Measurements from ENCODE around the gene KDSR. TPM values are rescaled to one million over a fixed set of nuclear protein-coding genes. Genes with fewer than 3 reads are reported as not detected.

KDSR gene
- total RNA-seq, 2 experiments from 2014 or later, result 34.6 to 48.4 TPM

DNA sequence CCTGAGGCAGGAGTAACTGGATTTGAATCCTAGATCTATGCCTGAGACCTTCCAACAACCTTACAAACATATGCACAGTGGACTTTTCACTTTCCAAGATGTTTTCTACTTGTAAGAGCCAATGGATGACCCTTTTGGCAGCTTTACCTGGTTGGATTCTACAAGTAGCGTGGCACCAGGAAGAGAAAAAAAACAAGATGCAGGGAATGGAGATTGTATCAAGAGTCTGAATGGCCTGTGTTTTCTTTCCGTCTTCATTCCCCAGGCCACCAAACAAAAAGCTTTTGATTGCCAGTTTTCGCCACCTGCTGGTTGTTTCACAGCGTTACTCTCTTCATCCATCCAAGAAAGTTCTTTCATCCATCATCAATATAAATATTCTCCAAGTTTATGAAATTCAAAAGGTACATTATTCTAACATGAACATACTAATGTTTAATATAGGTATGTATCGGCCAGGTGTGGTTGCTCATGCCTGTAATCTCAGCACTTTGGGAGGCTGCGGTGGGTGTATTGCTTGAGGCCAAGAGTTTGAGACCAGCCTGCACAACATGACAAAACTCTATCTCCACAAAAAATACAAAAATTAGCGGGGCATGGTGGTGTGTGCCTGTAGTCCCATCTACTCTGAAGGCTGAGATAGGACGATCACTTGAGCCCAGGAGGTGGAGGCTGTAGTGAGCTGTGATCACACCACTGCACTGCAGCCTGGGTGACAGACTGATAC, 43.9 kb downstream of the KDSR start:
- no peaks in the 10 kb centered on the region for H3K27me3 Mint-ChIP-seq
- CTCF ChIA-PET, result interaction anchor here (0.6 to 6.4 kb wide), 50 partner anchors 9 to 502 kb away, joined by 3 to 107 read pairs (median 3); partner anchors contain the start of gene VPS4B
- no peak overlapping the region for H3K4me3 Mint-ChIP-seq
- peaks cover 18% of the 10 kb centered on the region for H3K4me1 Mint-ChIP-seq
- H3K27ac Mint-ChIP-seq, result no peak overlapping the region
- H3K9me3 Mint-ChIP-seq (ENCODE audit: low read depth), result no peaks in the 10 kb centered on the region
- DNase-seq, result peak; percentile 72
- H3K36me3 Mint-ChIP-seq, result peaks cover 11% of the 10 kb centered on the region
- no peak for ATAC-seq

DNA sequence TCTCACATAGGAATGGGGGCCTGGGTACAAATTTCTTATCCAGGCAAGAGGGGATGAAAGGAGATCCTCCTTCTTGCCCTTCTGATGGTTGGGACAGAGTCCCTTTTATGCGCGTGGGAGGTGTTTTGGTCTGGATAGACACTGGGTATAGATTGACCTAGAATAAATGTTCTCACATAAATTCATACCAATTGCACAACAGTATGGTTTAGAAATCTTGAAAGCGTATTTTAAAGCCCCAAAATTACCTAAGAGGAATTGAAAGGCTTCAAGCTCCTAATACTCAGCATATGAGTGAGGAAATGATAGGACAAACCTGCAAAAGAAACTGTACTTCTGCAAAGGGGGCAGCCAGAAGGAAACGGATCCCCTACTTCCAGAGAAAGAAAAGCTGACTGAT, 44.8 kb downstream of the KDSR start:
- CTCF ChIA-PET, result interaction anchor here (0.7 to 6.4 kb wide), 27 partner anchors 10 to 628 kb away, joined by 3 to 107 read pairs (median 4); no protein-coding TSS in a partner anchor
- Mint-ChIP-seq H3K27me3 (no peaks in the 10 kb centered on the region), H3K36me3 (peaks cover 19% of the 10 kb centered on the region), H3K27ac (no peak overlapping the region), H3K4me3 (no peak overlapping the region), H3K9me3 (ENCODE audit: low read depth) (no peaks in the 10 kb centered on the region), H3K4me1 (peaks cover 18% of the 10 kb centered on the region)
- DNase-seq (no peak), ATAC-seq (no peak)

- H3K36me3 Mint-ChIP-seq, result peaks cover 28% of the 10 kb centered on the region
These were observed 45.7 kb downstream of the KDSR start for GRCh38 chr18:63321291-63321690.

DNA sequence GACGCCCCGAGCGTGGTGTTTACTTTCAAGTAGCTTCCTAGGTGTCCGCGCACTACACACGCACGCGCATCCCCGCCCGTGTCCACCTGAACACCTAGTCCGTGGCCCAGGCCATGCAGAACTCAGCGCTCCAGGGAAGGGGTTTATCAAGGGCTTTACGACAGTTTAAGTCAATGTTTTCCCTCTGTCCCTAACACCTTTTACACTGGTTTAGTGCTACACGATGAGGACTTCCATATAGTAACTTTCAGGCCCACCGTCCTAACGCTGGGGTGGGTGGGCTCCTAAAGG, 46.1 kb downstream of the KDSR start:
- no peak for DNase-seq
- H3K36me3 Mint-ChIP-seq, result peaks cover 31% of the 10 kb centered on the region
- CTCF ChIA-PET, result interaction anchor here (0.7 to 6.4 kb wide), 5 partner anchors 10 to 305 kb away, joined by 3 to 107 read pairs (median 3); no protein-coding TSS in a partner anchor
- peaks cover 18% of the 10 kb centered on the region for H3K4me1 Mint-ChIP-seq
- H3K27ac Mint-ChIP-seq, result peak overlapping the region; percentile 81
- peak overlapping the region; percentile 100 for H3K4me3 Mint-ChIP-seq
- no peak for ATAC-seq
- H3K27me3 Mint-ChIP-seq, result no peaks in the 10 kb centered on the region
- H3K9me3 Mint-ChIP-seq (ENCODE audit: low read depth), result no peaks in the 10 kb centered on the region

More at GRCh38 chr18:63321291-63321690, 45.7 kb downstream of the KDSR start:
- DNase-seq (no peak), ATAC-seq (no peak)
- H3K4me3 Mint-ChIP-seq, result peak overlapping the region; percentile 100
- CTCF ChIA-PET, result interaction anchor here (0.9 to 6.4 kb wide), 6 partner anchors 9 to 305 kb away, joined by 3 to 107 read pairs (median 4); no protein-coding TSS in a partner anchor
- H3K27me3 Mint-ChIP-seq, result no peaks in the 10 kb centered on the region
- H3K4me1 Mint-ChIP-seq, result peaks cover 18% of the 10 kb centered on the region
- H3K27ac Mint-ChIP-seq, result no peak overlapping the region
- H3K9me3 Mint-ChIP-seq (ENCODE audit: low read depth), result no peaks in the 10 kb centered on the region

DNA sequence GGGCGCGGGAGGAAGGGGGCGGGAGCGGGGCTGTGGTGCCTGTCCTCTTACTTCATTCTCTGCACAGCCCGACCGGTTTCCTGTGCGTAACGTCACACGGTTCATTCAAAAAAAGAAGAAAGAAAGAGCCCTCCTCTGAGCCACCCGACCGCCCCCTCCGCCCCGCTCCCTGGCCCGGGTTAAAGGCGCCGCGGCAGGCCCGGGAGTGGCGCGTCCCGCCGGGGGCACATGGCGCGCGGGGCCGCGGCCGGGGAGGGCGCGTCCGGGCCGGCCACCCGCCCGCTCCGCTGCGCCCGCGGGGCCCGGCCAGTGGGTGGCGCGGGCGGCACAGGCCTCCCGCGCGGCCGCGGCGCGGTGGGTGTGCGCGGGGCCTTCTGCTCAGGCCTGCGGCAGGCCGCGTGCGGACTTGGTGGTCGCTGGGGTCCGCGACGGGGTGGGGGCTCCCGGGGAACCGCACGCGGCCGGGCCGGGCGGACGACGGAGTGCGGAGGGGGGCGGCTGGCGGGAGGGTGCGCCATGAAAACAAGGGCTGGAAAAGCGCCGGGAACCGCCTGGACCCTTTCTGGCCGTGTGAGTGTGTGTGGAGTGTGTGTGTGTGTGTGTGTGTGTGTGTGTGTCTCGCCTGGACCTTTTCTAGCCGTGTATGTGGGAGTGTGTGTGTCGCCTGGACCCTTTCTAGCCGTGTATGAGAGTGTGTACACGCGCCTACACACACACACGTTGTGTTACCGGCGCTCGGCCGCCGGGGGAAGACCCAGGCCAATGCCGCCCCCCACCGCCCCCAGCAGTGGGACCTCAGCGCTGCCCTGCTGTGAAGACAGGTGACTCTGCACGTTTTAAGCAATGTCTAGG, 46.7 kb downstream of the KDSR start:
- Mint-ChIP-seq H3K36me3 (peaks cover 36% of the 10 kb centered on the region), H3K27ac (peak overlapping the region; percentile 81), H3K4me1 (peaks cover 21% of the 10 kb centered on the region), H3K4me3 (peak overlapping the region; percentile 100), H3K9me3 (ENCODE audit: low read depth) (no peaks in the 10 kb centered on the region), H3K27me3 (no peaks in the 10 kb centered on the region)
- CTCF ChIA-PET, result interaction anchor here (0.7 to 6.4 kb wide), 11 partner anchors 10 to 305 kb away, joined by 3 to 107 read pairs (median 32); no protein-coding TSS in a partner anchor
- DNase-seq (peak; percentile 92), ATAC-seq (peak; percentile 80)

- no peaks in the 10 kb centered on the region for H3K9me3 Mint-ChIP-seq (ENCODE audit: low read depth)
- DNase-seq, result peak; percentile 75
- H3K27me3 Mint-ChIP-seq, result no peaks in the 10 kb centered on the region
- H3K4me1 Mint-ChIP-seq, result peaks cover 29% of the 10 kb centered on the region
- H3K27ac Mint-ChIP-seq, result peak within 1 kb of the TSS; percentile 91
- peak; percentile 46 for ATAC-seq
- CTCF ChIA-PET, result interaction anchor here (0.8 to 3.9 kb wide), 22 partner anchors 12 to 302 kb away, joined by 3 to 83 read pairs (median 14); no protein-coding TSS in a partner anchor
- H3K4me3 Mint-ChIP-seq, result peak within 1 kb of the TSS; percentile 100
- H3K36me3 Mint-ChIP-seq, result peaks cover 44% of the 10 kb centered on the region
These were observed 47.5 kb downstream of the KDSR start, which contains the start of gene BCL2 for GRCh38 chr18:63319383-63320122. Gene BCL2 (minus strand): TSS chr18:63319769.

DNA sequence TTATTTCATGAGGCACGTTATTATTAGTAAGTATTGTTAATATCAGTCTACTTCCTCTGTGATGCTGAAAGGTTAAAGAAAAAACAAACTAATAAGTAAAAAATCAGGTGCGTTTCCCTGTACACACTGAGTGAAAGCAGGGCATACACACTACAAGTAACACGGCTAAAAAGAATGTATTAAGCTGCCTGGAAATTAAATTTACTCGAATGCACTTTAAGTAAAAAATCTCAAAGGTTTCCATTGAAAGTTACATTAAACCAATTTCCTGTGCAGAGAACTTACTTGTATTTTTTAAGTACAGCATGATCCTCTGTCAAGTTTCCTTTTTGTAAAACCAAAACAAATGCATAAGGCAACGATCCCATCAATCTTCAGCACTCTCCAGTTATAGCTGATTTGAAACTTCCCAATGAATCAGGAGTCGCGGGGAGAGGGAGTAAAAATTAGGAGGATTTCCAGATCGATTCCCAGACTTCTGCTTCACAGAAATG, 48.1 kb downstream of the KDSR start:
- DNase-seq (no peak), ATAC-seq (no peak)
- Mint-ChIP-seq H3K9me3 (ENCODE audit: low read depth) (no peaks in the 10 kb centered on the region), H3K4me1 (peaks cover 35% of the 10 kb centered on the region), H3K27me3 (no peaks in the 10 kb centered on the region), H3K36me3 (peaks cover 50% of the 10 kb centered on the region), H3K27ac (peak overlapping the region; percentile 91), H3K4me3 (peak overlapping the region; percentile 100)
- CTCF ChIA-PET, result interaction anchor here (0.8 to 3.9 kb wide), 30 partner anchors 11 to 302 kb away, joined by 3 to 83 read pairs (median 12); no protein-coding TSS in a partner anchor

DNA sequence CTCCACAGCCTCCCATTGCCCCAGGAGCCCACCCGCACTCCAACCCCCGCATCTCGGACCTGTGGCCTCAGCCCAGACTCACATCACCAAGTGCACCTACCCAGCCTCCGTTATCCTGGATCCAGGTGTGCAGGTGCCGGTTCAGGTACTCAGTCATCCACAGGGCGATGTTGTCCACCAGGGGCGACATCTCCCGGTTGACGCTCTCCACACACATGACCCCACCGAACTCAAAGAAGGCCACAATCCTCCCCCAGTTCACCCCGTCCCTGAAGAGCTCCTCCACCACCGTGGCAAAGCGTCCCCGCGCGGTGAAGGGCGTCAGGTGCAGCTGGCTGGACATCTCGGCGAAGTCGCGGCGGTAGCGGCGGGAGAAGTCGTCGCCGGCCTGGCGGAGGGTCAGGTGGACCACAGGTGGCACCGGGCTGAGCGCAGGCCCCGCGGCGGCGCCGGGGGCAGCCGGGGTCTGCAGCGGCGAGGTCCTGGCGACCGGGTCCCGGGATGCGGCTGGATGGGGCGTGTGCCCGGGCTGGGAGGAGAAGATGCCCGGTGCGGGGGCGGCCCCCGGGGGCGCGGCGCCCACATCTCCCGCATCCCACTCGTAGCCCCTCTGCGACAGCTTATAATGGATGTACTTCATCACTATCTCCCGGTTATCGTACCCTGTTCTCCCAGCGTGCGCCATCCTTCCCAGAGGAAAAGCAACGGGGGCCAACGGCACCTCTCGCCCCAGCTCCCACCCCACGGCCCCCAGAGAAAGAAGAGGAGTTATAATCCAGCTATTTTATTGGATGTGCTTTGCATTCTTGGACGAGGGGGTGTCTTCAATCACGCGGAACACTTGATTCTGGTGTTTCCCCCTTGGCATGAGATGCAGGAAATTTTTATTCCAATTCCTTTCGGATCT, 48.8 kb downstream of the KDSR start:
- peak overlapping the region; percentile 91 for H3K27ac Mint-ChIP-seq
- H3K4me3 Mint-ChIP-seq, result peak overlapping the region; percentile 100
- H3K27me3 Mint-ChIP-seq, result no peaks in the 10 kb centered on the region
- CTCF ChIA-PET, result interaction anchor here (0.6 to 3.9 kb wide), 53 partner anchors 10 to 301 kb away, joined by 3 to 83 read pairs (median 7); no protein-coding TSS in a partner anchor
- peaks cover 42% of the 10 kb centered on the region for H3K4me1 Mint-ChIP-seq
- peak; percentile 61 for ATAC-seq
- H3K36me3 Mint-ChIP-seq, result peaks cover 53% of the 10 kb centered on the region
- no peaks in the 10 kb centered on the region for H3K9me3 Mint-ChIP-seq (ENCODE audit: low read depth)
- peak; percentile 94 for DNase-seq

- DNase-seq (no peak), ATAC-seq (no peak)
- peak overlapping the region; percentile 100 for H3K4me3 Mint-ChIP-seq
- no peaks in the 10 kb centered on the region for H3K9me3 Mint-ChIP-seq (ENCODE audit: low read depth)
- H3K36me3 Mint-ChIP-seq, result peaks cover 56% of the 10 kb centered on the region
- H3K4me1 Mint-ChIP-seq, result peaks cover 41% of the 10 kb centered on the region
- CTCF ChIA-PET, result interaction anchor here (0.9 to 3.9 kb wide), 48 partner anchors 10 to 300 kb away, joined by 3 to 83 read pairs (median 10); no protein-coding TSS in a partner anchor
- no peaks in the 10 kb centered on the region for H3K27me3 Mint-ChIP-seq
- peak overlapping the region; percentile 85 for H3K27ac Mint-ChIP-seq
These were observed 49.5 kb downstream of the KDSR start for GRCh38 chr18:63317556-63317946.

GRCh38 chr18:63316612-63317555, 50.1 kb downstream of the KDSR start:
- H3K9me3 Mint-ChIP-seq (ENCODE audit: low read depth), result no peaks in the 10 kb centered on the region
- H3K4me1 Mint-ChIP-seq, result peaks cover 41% of the 10 kb centered on the region
- ATAC-seq, result no peak
- CTCF ChIA-PET, result interaction anchor here (1.0 to 3.9 kb wide), 34 partner anchors 9 to 300 kb away, joined by 3 to 83 read pairs (median 13); no protein-coding TSS in a partner anchor
- no peak for DNase-seq
- H3K27me3 Mint-ChIP-seq, result no peaks in the 10 kb centered on the region
- peak overlapping the region; percentile 100 for H3K4me3 Mint-ChIP-seq
- H3K36me3 Mint-ChIP-seq, result peaks cover 61% of the 10 kb centered on the region
- peak overlapping the region; percentile 85 for H3K27ac Mint-ChIP-seq

DNA sequence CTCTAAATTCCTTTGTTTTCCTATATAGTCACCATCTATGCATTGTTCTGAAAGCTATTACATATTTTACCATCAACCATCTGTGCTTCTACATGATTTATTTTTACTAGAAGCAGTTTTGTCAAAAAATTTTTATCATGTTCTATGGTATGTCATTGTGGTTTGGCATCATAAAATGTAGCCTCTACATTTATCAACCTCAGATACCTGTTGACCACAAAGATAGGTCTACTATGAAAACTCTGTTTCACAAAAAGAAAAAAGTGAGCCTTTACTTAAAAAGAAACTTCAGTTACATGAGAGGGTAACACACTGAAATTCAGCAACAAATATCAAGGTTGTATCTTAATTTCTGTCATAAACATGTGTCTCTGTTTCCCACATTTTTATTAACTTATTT, 51.1 kb downstream of the KDSR start:
- Mint-ChIP-seq H3K4me3 (peak overlapping the region; percentile 100), H3K4me1 (peaks cover 45% of the 10 kb centered on the region), H3K9me3 (ENCODE audit: low read depth) (no peaks in the 10 kb centered on the region), H3K27me3 (no peaks in the 10 kb centered on the region), H3K27ac (peak overlapping the region; percentile 85), H3K36me3 (peaks cover 69% of the 10 kb centered on the region)
- DNase-seq, result no peak
- CTCF ChIA-PET, result interaction anchor here (0.8 to 0.9 kb wide), 2 partner anchors 20 to 184 kb away, joined by 3 read pairs; no protein-coding TSS in a partner anchor
- no peak for ATAC-seq

Measured in activated CD8-positive, alpha-beta memory T cell treated with anti-CD3 and anti-CD28 coated beads, Interleukin-2, amount 10 ng/mL, durations not matched to agents 7 days and 5 days (primary cell).